Neuronal stem cell (in vitro differentiated cells): ENCODE results near the gene KLHL28.

Source experiments
- DNase-seq: peaks from one replicate; pipeline ENCODE4 v3.0.0-alpha.2; 2013; ENCODE audit warnings: low spot score
- H2AFZ ChIP-seq: one replicate; pipeline ENCODE4 v1.6.1; 2013; ENCODE audit warnings: mild to moderate bottlenecking, low read length, inconsistent platforms
- H2AK5ac ChIP-seq: 2 replicates; pipeline ENCODE4 v1.6.1; 2013; ENCODE audit warnings: low read depth, mild to moderate bottlenecking, inconsistent platforms, low read length, moderate library complexity, mixed read lengths
- H2BK120ac ChIP-seq: 2 replicates; pipeline ENCODE4 v1.6.1; 2013; ENCODE audit warnings: low read depth, mild to moderate bottlenecking, inconsistent platforms, low read length, moderate library complexity, mixed read lengths
- H2BK12ac ChIP-seq: one replicate; pipeline ENCODE4 v1.6.1; 2013; ENCODE audit warnings: low read length, inconsistent platforms
- H2BK15ac ChIP-seq: 2 replicates; pipeline ENCODE4 v1.6.1; 2013; ENCODE audit warnings: mild to moderate bottlenecking, low read length, inconsistent platforms, mixed read lengths
- H2BK5ac ChIP-seq: one replicate; pipeline ENCODE4 v1.6.1; 2013; ENCODE audit warnings: inconsistent platforms, mild to moderate bottlenecking, low read length, moderate library complexity
- H3K14ac ChIP-seq: one replicate; pipeline ENCODE4 v1.6.1; 2013; ENCODE audit warnings: low read length, inconsistent platforms
- H3K18ac ChIP-seq: 2 replicates; pipeline ENCODE4 v1.6.1; 2013; ENCODE audit warnings: low read length, inconsistent platforms
- H3K23ac ChIP-seq: 2 replicates; pipeline ENCODE4 v1.6.1; 2013; ENCODE audit warnings: low read depth, mild to moderate bottlenecking, mixed read lengths, low read length, inconsistent platforms; ENCODE audit not compliant: poor library complexity
- H3K27ac ChIP-seq: replicated peaks from 3 replicates; pipeline ENCODE4 v1.5.1; 2013; ENCODE audit warnings: low read length, inconsistent platforms
- H3K27me3 ChIP-seq, 3 experiments: 2 replicates each; pipeline ENCODE4 v1.6.1; 2013; ENCODE audit warnings: low read length in 3 of 3, mild to moderate bottlenecking in 2 of 3, inconsistent platforms in 1 of 3, low read depth in 1 of 3, mixed read lengths in 1 of 3, moderate library complexity in 1 of 3; ENCODE audit not compliant: control insufficient read depth in 3 of 3, insufficient read depth in 3 of 3
- H3K36me3 ChIP-seq, 2 donors: replicated peaks in 1 of 2; 2 replicates each; pipeline ENCODE4 v1.6.1; 2013; ENCODE audit warnings: low read length in 2 of 2; ENCODE audit not compliant: control insufficient read depth in 2 of 2, insufficient read depth in 2 of 2
- H3K4ac ChIP-seq: 2 replicates; pipeline ENCODE4 v1.6.1; 2013; ENCODE audit warnings: inconsistent platforms, mild to moderate bottlenecking, low read length, moderate library complexity
- H3K4me1 ChIP-seq, 2 donors: 1 replicate in 1 of 2; 2 replicates in 1 of 2; pipeline ENCODE4 v1.6.1; 2013; ENCODE audit warnings: low read length in 2 of 2, low read depth in 1 of 2; ENCODE audit not compliant: control insufficient read depth in 2 of 2, insufficient read depth in 1 of 2
- H3K4me2 ChIP-seq: one replicate; pipeline ENCODE4 v1.6.1; 2013; ENCODE audit warnings: mild to moderate bottlenecking, low read length, inconsistent platforms; ENCODE audit not compliant: insufficient read depth, poor library complexity, severe bottlenecking
- H3K4me3 ChIP-seq, 2 donors: 2 replicates each; pipeline ENCODE4 v1.5.1; 2013; ENCODE audit warnings: low read length in 2 of 2, mild to moderate bottlenecking in 2 of 2, inconsistent platforms in 1 of 2, moderate library complexity in 1 of 2
- H3K79me1 ChIP-seq: one replicate; pipeline ENCODE4 v1.6.1; 2013; ENCODE audit warnings: low read depth, mild to moderate bottlenecking, inconsistent platforms, low read length, moderate library complexity
- H3K9ac ChIP-seq: one replicate; pipeline ENCODE4 v1.6.1; 2013; ENCODE audit warnings: mild to moderate bottlenecking, low read depth, low read length, inconsistent platforms; ENCODE audit not compliant: poor library complexity
- H3K9me3 ChIP-seq, 2 donors: replicated peaks in 1 of 2; 2 replicates each; pipeline versions ENCODE3 to v1.6.1; 2013; ENCODE audit warnings: low read length in 2 of 2, mild to moderate bottlenecking in 2 of 2, inconsistent platforms in 1 of 2, low read depth in 1 of 2, mixed read lengths in 1 of 2, moderate library complexity in 1 of 2; ENCODE audit not compliant: control insufficient read depth in 2 of 2, insufficient read depth in 1 of 2
- H4K8ac ChIP-seq: one replicate; pipeline ENCODE4 v1.6.1; 2013; ENCODE audit warnings: low read depth, mild to moderate bottlenecking, inconsistent platforms, low read length, moderate library complexity
- H4K91ac ChIP-seq: one replicate; pipeline ENCODE4 v1.6.1; 2013; ENCODE audit warnings: low read length, low read depth, mild to moderate bottlenecking, inconsistent platforms; ENCODE audit not compliant: poor library complexity
- WGBS, 2 donors: extraction: QIAGEN DNeasy Blood & Tissue Kit; methylation state at CpG; one replicate each; pipeline ENCODE4 v1.1.7; 2013; ENCODE audit warnings: missing lambda C conversion rate in 2 of 2, mixed read lengths in 1 of 2; ENCODE audit not compliant: insufficient read length in 2 of 2, insufficient replicate concordance in 1 of 2; ENCODE audit errors: extremely low coverage in 2 of 2; 5-methylcytosine and 5-hydroxymethylcytosine counted together

KLHL28 gene

DNA sequence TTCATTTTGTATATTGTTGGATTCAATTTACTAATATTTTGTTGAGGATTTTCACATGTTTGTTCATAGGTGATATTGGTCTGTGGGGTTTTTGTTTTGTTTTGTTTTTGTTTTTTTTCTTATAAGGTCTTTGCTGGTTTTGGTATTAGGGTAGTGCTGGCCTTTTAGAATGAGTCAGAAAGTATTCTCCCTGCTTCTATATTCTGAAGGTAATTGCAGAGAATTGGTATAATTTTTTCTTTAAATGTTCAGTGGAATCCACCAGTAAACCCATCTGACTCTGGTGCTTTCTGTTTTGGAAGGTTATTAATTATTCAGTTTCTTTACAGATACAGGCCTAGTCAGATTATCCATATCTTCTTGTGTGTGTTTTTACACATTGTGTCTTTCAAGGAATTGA, 9.2 kb upstream of the KLHL28 start:
- Histone ChIP-seq H3K27ac (no peak overlapping the region), H3K23ac (no peak overlapping the region), H2BK15ac (no peak overlapping the region), H4K8ac (no peak overlapping the region), H2BK12ac (no peak overlapping the region), H3K18ac (no peak overlapping the region), H3K9me3 (peaks cover 0 to 45% of the 10 kb centered on the region in 2 donors), H2AK5ac (no peak overlapping the region), H3K79me1 (no peaks in the 10 kb centered on the region), H3K27me3 (no peaks in the 10 kb centered on the region), H3K4me2 (no peak overlapping the region), H3K4me3 (no peak overlapping the region), H2BK5ac (no peak overlapping the region), H3K14ac (no peak overlapping the region), H3K4ac (no peak overlapping the region), H4K91ac (no peak overlapping the region), H3K4me1 (peaks cover 0 to 6% of the 10 kb centered on the region in 2 donors), H2AFZ (no peak overlapping the region), H3K36me3 (peaks cover 0 to 22% of the 10 kb centered on the region in 2 donors), H2BK120ac (no peak overlapping the region), H3K9ac (no peak overlapping the region)
- DNase-seq: no peak

DNA sequence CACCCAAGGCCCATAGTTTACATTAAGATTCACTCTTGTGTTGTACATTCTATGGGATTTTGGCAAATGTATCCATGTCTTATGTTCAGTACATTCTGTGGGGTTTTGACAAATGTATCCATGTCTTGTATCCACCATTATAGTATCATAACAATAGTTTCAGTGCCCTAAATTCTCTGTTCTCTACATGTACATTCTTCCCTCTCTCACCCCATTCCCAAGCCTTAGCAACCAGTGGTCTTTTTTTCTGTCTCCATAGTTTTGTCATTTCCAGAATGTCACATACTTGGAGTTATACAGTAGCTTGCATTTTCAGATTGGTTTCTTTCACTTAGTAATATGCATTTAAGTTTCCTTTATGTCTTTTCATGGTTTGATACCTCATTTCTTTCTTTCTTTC, 7.0 kb upstream of the KLHL28 start:
- H4K91ac ChIP-seq: no peak overlapping the region
- no peak overlapping the region for H3K9ac ChIP-seq
- no peak for DNase-seq
- H2AK5ac ChIP-seq: no peak overlapping the region
- H2AFZ ChIP-seq: no peak overlapping the region
- H3K4me3 ChIP-seq: no peak overlapping the region
- H2BK15ac ChIP-seq: no peak overlapping the region
- no peak overlapping the region for H3K27ac ChIP-seq
- H2BK5ac ChIP-seq: no peak overlapping the region
- H3K9me3 ChIP-seq: peaks cover 0 to 45% of the 10 kb centered on the region in 2 donors
- H3K36me3 ChIP-seq: peaks cover 0 to 22% of the 10 kb centered on the region in 2 donors
- no peaks in the 10 kb centered on the region for H3K79me1 ChIP-seq
- no peak overlapping the region for H4K8ac ChIP-seq
- H3K4ac ChIP-seq: no peak overlapping the region
- H3K4me1 ChIP-seq: peaks cover 3 to 11% of the 10 kb centered on the region in 2 donors
- no peak overlapping the region for H3K4me2 ChIP-seq
- no peak overlapping the region for H2BK12ac ChIP-seq
- no peak overlapping the region for H3K14ac ChIP-seq
- H2BK120ac ChIP-seq: no peak overlapping the region
- H3K27me3 ChIP-seq: no peaks in the 10 kb centered on the region
- H3K18ac ChIP-seq: no peak overlapping the region
- no peak overlapping the region for H3K23ac ChIP-seq

DNA sequence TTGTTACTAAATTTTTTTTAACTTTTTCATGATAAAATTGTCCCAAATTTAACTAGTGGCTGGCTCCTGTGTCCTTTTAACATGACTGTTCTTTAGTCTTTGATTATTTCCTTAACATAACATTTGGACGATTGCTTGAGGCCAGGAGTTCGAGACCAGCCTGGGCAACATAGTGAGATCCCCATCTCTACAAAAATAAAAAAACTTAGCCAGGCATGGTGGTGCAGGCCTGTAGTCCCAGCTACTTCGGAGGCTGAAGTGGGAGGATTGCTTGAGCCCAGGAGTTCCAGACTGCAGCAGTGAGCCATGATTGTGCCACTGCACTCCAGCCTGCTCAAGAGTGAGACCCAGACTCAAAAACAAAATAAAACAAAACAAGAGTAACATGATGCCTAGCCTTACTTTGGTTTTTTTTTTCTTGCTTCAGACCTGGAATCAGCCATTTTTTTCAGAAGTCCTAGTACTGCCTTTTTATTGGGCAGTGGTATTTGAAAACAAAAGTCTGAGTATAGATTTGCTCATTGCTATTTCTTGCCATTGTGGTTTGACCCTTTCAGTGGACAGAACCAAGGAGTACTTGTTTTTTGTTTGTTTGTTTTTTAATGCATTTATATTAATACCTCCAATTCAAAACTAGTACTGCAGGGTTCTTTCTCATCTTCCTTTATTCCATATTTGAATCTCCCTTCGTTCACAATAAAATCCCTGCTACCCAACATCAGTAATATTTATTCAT, 5.0 kb upstream of the KLHL28 start:
- H2BK5ac ChIP-seq: no peak overlapping the region
- H2BK15ac ChIP-seq: no peak overlapping the region
- H3K9me3 ChIP-seq: peaks cover 0 to 33% of the 10 kb centered on the region in 2 donors
- H3K79me1 ChIP-seq: no peaks in the 10 kb centered on the region
- no peak overlapping the region for H4K8ac ChIP-seq
- H3K27me3 ChIP-seq: no peaks in the 10 kb centered on the region
- H3K9ac ChIP-seq: no peak overlapping the region
- H4K91ac ChIP-seq: no peak overlapping the region
- no peak overlapping the region for H3K27ac ChIP-seq
- H2BK12ac ChIP-seq: no peak overlapping the region
- H3K36me3 ChIP-seq: peaks cover 0 to 22% of the 10 kb centered on the region in 2 donors
- no peak overlapping the region for H2AFZ ChIP-seq
- no CpG with 5 or more reads among the region's 4 CpGs for WGBS, 2 donors
- H3K23ac ChIP-seq: no peak overlapping the region
- H2AK5ac ChIP-seq: no peak overlapping the region
- H3K4me1 ChIP-seq: peaks cover 3 to 13% of the 10 kb centered on the region in 2 donors
- peak overlapping the region in 1 of 2 donors; percentile 32 for H3K4me3 ChIP-seq
- no peak overlapping the region for H2BK120ac ChIP-seq
- no peak overlapping the region for H3K14ac ChIP-seq
- no peak for DNase-seq
- H3K4ac ChIP-seq: no peak overlapping the region
- H3K4me2 ChIP-seq: no peak overlapping the region
- H3K18ac ChIP-seq: no peak overlapping the region

DNA sequence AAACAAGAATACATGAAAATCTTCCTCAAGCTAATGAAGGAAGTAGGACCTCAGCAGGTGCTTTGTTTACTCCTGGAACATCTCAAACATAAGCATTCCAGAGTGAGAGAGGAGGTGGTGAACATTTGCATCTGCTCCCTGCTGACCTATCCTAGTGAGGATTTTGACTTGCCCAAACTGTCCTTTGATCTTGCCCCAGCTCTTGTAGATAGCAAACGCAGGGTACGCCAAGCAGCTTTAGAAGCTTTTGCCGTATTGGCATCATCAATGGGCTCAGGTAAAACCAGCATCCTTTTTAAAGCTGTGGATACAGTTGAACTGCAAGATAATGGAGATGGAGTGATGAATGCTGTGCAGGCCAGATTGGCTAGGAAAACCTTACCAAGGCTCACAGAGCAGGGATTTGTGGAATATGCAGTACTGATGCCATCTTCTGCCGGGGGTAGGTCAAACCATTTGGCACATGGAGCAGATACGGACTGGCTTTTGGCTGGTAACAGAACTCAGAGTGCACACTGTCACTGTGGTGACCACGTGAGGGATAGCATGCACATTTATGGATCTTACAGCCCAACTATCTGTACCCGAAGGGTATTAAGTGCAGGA, 2.1 kb upstream of the KLHL28 start:
- Histone ChIP-seq H3K18ac (no peak overlapping the region), H3K9ac (no peak overlapping the region), H2BK15ac (no peak overlapping the region), H3K23ac (no peak overlapping the region), H2BK120ac (no peak overlapping the region), H3K4me2 (peak overlapping the region; percentile 72), H2BK12ac (no peak overlapping the region), H3K4me1 (peaks cover 3 to 16% of the 10 kb centered on the region in 2 donors), H2AK5ac (no peak overlapping the region), H4K8ac (no peak overlapping the region), H3K14ac (no peak overlapping the region), H2BK5ac (no peak overlapping the region), H2AFZ (no peak overlapping the region), H3K27ac (no peak overlapping the region), H3K36me3 (peaks cover 0 to 16% of the 10 kb centered on the region in 2 donors), H3K4ac (no peak overlapping the region), H3K27me3 (no peaks in the 10 kb centered on the region), H4K91ac (no peak overlapping the region), H3K9me3 (peaks cover 0 to 10% of the 10 kb centered on the region in 2 donors), H3K79me1 (no peaks in the 10 kb centered on the region), H3K4me3 (peak overlapping the region; percentile 77 to 86)
- WGBS, 2 donors: no CpG with 5 or more reads among the region's 7 CpGs
- DNase-seq: no peak
